HG03565 (cell line): ENCODE measurements around the gene LSM2.

Source experiments
- ATAC-seq: cut with Tn5 transposase; IDR thresholded peaks from one replicate; pipeline ENCODE4 v1.9.1; 2021; ENCODE audit warnings: mild to moderate bottlenecking, moderate library complexity; ENCODE audit not compliant: unreplicated experiment

The LSM2 gene

GRCh38 chr6:31752739-31753319, 53.9 kb downstream of the LSM2 start:
- ATAC-seq = no peak

- ATAC-seq = no peak
Observed at GRCh38 chr6:31750411-31751022, 56.2 kb downstream of the LSM2 start.

DNA sequence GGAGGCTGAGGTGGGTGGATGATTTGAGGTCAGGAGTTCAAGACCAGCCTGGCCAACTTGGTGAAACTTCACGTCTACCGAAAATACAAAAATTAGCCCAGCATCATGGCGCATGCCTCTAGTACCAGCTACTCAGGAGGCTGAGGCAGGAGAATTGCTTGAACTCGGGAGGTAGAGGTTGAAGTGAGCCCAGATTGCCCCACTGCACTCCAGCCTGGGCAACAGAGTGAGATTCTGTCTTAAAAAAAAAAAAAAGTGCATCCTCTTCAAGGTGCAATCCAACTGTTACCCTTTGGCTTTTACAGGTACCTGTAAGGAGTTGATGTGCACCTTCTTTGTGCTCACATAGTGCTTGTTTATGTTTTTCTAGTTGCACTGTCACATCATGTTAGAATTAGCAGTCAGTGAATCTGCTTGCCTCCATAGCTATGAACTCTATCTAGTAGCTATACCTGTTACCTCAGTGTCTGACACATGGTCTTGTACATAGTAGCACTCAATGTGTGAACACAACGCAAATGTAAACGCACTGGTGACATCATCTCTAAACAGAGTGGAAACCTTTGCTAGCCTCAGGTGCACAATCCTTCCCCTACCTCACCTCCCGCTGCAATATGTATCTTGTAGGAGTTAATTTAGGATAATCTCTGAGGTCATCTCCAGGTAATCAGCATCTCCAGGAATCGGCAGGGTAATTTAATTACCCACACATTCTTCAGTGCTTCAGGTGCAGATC, 57.3 kb downstream of the LSM2 start:
- no peak for ATAC-seq
